NCI-H2227 (cell line): ENCODE results near the gene FAM200B.

Source experiments
- DNase-seq: peaks from one replicate; lab custom pipeline; 2025; ENCODE audit not compliant: unreplicated experiment; lab: John Stamatoyannopoulos, UW

The FAM200B gene

GRCh38 chr4:15681372-15682241, at the start of gene FAM200B:
TSS of gene FAM200B (plus strand) at chr4:15681827. CDS start at chr4:15686978, 5,151 bp downstream.
- DNase-seq: peak; percentile 99

DNA sequence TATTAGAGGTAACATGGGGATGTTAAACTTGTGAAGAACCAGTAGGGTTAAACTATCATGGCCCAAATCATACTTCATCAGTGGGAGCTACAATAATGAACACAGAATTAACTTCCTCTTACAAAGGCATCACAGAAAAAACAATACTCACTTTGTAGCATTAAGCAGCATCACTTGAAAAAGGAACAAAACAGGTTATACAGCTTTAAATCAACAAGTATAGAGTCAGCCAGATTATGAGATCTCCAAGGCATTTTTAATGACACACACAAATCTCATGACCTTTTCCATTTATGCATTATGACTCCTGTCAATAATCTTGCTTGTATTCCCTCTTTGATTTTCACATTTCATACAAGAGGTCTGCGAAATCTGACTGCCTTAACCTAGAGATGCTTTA, 44.8 kb upstream of the FAM200B start:
- no peak for DNase-seq

GRCh38 chr4:15638418-15638817, 43.2 kb upstream of the FAM200B start:
- DNase-seq: no peak

DNA sequence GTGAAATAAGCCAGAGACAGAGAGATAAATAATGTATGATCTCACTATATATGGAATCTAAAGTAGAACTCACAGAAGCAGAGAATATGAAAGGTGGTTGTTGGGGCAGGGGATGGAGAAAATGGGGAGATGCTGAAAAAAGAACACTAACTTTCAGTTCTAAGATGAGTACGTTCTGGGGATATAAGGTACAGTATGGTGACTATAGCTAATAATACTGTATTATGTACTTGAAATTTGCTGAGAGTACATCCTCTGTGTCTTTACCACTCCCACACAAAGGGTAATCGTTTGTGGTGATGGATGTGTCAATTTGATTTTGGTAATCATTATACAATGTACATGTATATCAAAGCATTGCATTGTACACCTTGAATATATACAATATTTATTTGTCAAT, 33.0 kb upstream of the FAM200B start:
- DNase-seq: no peak

DNA sequence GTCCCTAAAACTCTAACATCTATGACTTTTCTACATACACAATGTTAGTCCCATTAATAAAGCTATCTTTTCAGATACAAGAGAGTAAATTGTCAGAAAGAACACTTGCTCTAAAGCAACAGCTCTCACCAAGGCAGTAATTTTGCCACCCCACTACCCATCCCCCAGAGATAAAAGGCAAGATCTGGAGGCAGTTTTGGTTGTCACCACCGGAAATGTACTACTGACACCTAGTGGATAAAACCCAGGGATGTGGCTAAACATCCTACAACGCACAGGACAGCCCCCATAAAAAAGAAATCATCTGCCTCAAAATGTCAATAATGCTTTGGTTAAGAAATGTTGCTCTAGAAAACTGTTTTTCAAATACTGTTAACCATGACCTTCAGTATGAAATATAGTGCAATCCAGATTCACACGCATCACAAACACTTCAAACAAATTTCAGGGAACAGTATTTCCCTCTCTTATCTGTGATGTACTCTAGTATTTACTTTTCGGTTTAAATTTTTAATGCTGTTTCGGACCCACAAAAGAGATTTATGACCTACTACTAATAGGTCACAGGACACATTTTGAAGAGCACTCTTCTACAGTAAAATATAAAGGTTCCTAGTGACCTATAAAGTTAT, 31.6 kb upstream of the FAM200B start:
- DNase-seq: peak; percentile 69

GRCh38 chr4:15651676-15652075, 30.0 kb upstream of the FAM200B start:
- DNase-seq: no peak

DNA sequence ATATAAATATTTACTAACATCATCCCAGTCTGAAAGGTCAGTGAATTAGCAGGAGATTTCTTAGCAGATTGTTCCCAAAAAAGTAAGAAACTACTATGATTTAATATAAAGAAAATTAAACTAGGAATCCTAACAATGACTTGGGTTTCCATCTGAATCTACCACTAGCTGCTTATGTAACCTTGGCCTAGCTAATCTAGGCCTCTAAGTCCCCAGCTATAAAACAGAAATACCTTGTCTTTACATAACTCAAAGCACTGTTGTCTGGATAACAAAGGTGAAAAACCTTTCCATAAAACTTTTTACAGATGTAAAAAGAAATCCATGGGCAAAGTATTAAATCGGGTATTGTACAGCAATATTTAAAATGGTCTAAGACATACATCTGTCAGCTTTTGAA, 29.4 kb upstream of the FAM200B start:
- DNase-seq: no peak

DNA sequence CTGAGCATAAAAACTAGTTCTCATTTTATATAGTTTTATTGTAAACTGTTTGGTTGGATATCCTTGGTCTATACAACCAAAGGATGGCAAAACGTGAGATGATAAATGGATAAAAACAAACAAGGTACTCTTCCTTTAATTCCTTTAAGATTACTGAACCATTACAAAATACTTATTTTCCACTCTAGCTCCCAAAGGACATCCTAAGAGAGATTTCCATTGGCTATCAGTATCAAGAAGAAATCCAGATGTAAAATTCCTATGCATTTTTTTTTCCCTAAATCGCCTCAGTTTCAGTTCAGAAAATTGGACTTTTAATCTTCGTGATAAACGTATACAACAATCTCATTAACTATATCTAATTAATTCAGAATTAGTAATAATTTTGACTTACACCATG, 28.8 kb upstream of the FAM200B start:
- no peak for DNase-seq

- DNase-seq: no peak
These were observed 28.2 kb upstream of the FAM200B start for GRCh38 chr4:15653420-15653819.

GRCh38 chr4:15653864-15654592, 27.6 kb upstream of the FAM200B start:
- DNase-seq: peak; percentile 38

DNA sequence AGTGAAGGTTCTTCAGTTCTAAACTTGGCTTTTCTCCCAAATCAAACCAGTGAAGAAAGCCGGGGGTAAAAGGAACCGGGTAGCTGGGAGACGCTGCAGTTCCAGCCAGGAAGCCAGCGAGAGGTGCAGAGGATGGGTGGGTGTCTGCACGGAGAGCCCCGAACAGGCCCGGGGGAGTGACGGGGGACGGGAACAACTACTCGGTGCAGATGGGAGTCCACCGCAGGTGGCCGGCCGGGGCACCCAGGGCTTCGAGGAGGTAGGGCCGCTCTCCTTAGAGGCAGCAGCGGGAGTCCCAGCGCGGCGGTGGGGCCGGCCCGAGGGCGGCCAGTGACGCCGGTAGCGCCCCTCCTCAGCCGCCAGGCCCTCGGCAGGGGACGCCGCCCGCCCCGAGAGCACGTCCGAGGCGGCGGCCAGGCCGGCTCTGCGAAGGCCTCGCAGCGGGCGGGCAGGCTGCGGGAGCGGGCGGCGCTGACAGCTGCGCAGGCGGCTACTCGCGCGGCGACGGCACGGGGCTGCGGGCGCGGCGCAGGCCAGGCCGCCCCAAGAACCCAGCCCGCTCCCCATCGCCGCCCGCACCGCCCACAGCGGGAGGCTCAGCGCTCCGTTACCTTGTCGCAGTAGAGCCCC, 26.9 kb upstream of the FAM200B start:
- peak; percentile 63 for DNase-seq

DNA sequence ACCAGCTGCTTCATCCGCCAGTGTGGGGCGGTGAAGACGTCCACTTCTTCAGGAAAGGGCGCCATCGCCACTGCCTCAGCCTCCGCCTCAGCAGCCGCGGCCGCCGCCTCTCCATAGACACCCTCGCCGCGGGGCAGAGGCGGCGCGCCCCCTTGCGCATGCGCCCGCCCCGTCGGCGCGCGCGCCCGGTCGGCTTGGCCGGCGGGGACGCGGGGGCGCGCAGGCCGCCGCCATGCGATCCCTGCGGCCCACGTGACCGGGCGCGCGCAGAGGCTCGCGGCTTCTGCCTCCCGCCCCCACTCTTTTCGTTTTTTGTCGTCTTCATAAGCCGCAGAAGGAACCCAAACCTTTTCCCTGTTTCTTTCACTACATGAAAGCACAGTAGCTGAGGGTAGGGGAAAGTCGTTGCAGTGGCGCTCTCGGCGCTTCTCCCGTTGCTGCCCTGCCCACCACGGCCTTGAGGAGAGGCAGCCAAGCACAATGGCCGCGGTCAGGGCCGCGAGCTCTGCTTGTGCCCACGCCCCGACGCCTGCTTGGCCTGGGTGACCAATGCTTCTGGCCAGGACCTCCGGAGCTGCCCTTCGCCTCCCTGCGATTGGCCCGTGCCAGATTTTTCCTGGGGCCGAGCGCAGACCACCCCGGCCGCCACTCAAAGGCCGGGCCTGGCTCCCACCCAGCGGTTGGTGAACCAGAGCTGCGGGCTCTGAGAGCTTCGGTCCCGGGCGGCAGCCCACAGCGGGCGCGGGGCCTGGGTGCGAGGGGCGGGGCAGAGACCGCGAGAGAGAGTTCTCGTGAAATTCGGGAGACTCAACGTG, 26.2 kb upstream of the FAM200B start, which contains the start of gene FBXL5:
Gene FBXL5, minus strand, starts transcription at position 135 of the 815 bp plus-strand sequence. Its CDS starts 70 bp downstream, at position 65.
- DNase-seq: peak; percentile 89

- no peak for DNase-seq
These were observed 25.6 kb upstream of the FAM200B start for GRCh38 chr4:15656038-15656470.

- no peak for DNase-seq
These were observed 24.3 kb upstream of the FAM200B start for GRCh38 chr4:15657366-15657765.

GRCh38 chr4:15658136-15658770, 23.4 kb upstream of the FAM200B start:
- DNase-seq: no peak

DNA sequence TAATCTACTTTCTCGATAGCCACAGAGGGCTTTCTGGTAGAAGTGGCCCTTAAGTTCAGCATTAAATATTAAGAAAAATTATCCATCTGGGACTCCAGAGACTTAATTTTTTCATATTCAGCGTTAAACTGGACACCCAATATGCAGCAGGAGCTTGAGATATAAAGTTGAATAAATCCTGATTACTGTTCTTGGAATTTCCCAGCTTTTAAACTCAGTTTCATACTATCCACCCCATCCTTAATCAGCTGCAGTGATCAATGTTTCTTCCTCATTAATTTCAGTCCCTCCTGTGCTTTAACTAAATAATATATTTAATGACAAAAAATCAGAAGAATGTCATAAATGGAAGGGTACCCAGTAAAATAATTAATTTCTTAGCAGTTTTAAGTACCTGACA, 22.8 kb upstream of the FAM200B start:
- DNase-seq: no peak

DNA sequence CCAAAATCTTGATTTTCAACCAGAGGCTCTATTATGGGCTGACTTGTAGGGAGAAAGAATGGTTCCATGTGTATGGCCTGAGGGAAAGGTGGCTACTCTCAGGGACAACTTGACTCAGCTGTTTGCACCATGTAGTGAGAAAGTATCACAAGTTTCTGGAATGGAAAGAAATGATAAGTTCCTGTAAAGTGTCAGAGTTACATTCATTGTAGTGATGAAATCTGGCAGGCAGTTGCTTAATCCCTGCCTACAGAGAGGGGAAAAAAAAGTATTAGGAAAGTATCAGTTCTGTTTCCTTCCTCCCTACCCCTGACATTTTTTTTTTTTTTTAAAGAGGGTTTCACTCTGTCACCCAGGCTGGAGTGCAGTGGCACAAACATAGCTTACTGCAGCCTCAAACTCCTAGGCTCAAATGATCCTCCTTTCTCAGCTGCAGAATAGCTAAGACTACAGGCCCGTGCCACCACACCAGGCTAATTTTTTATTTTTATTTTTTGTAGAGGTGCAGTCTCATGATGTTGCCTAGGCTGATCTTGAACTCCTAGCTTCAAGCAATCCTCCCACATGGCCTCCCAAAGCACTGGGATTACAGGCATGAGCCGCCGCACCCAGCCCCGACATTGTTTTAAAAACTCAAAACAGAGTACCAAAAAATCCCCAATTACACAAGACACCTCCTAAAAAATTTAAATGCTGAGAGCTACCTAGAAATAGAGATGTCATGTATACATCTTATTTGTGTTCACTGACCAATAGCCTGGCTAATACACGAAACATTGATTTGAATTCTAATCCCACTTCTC, 21.7 kb upstream of the FAM200B start:
- DNase-seq: no peak

GRCh38 chr4:15665753-15666365, 15.8 kb upstream of the FAM200B start:
- DNase-seq: no peak

GRCh38 chr4:15667006-15667405, 14.6 kb upstream of the FAM200B start:
- DNase-seq: no peak
